Mesothelial cell of epicardium (in vitro differentiated cells): ENCODE data around the gene BHMT. TPM values are rescaled to one million over a fixed set of nuclear protein-coding genes. Genes with fewer than 3 reads are reported as not detected.
"Not testable (repeated sequence)": the region's sequence is repeated elsewhere in the genome, so short reads cannot be mapped to it uniquely, and the experiment has no call there.

Source experiments
- DNase-seq, 2 experiments: peaks; one replicate each; pipeline ENCODE4 v3.0.0; 2021; ENCODE audit warnings: low spot score in 2 of 2; ENCODE audit not compliant: unreplicated experiment in 2 of 2
- H3K27ac Mint-ChIP-seq: 2 replicates; pipeline ENCODE4 v1.8.0; 2021; ENCODE audit warnings: mixed read lengths
- H3K27me3 Mint-ChIP-seq: 2 replicates; pipeline ENCODE4 v1.8.0; 2021; ENCODE audit warnings: low read depth, mixed read lengths
- H3K36me3 Mint-ChIP-seq: 2 replicates; pipeline ENCODE4 v1.8.0; 2021; ENCODE audit warnings: mixed read lengths
- H3K4me1 Mint-ChIP-seq: 2 replicates; pipeline ENCODE4 v1.8.0; 2021; ENCODE audit warnings: mixed read lengths
- H3K4me3 Mint-ChIP-seq: 2 replicates; pipeline ENCODE4 v1.8.0; 2021; ENCODE audit warnings: mild to moderate bottlenecking, moderate library complexity, mixed read lengths
- H3K9me3 Mint-ChIP-seq: 2 replicates; pipeline ENCODE4 v1.8.0; 2021; ENCODE audit warnings: mixed read lengths
- total RNA-seq: library from RNA; stranded (reverse); gene quantifications from 3 replicates; pipeline ENCODE4 v1.2.1, GENCODE V29; 2021
- TF ChIP-seq, protein P1 (sequence below): fragments of 200-600 bp; sonication (generic); IDR thresholded peaks from one replicate; pipeline ENCODE4 v1.5.0; 2021; ENCODE audit warnings: antibody characterized with exemption; ENCODE audit not compliant: unreplicated experiment

The BHMT gene
- total RNA-seq, 1 donor from 2014 or later: not detected

DNA sequence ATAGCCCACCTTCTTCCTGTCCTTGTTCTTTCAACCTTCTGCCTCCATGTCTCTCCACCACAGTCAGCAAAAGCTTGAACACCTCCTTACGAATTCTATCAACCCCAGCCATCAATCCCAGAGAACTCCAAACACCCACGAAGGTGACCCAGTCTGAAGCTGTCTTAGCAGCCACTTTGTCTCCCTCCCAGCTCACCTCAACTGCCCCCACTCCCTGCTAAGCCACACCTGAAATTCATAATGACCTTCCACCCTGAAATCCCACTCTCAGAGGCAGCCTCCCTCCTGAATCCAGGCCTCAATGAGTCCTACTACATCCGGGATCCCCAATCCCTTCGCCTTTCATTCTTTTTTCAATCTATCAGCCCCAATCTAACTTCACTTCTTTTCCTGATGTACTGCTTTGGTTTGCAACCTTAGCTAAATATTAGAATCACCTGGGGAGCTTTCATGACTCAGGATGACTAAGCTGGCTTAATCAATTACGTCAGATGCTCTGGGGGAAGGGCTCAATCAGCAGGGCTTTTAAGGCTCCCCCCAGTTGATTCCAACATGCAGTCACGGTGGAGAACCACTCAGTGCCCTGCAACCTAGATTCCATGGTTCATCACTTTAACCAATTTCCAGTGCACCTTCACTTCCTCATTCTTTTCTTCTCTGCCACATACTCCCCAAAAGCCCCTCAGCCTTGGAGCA is 32.2 kb downstream of the BHMT start:
- DNase-seq: no peak
- Mint-ChIP-seq H3K27ac (no peak overlapping the region), H3K36me3 (no peaks in the 10 kb centered on the region), H3K4me1 (peaks cover 18% of the 10 kb centered on the region), H3K27me3 (no peaks in the 10 kb centered on the region), H3K9me3 (no peaks in the 10 kb centered on the region), H3K4me3 (no peak overlapping the region)
- TF ChIP-seq, protein P1, sequence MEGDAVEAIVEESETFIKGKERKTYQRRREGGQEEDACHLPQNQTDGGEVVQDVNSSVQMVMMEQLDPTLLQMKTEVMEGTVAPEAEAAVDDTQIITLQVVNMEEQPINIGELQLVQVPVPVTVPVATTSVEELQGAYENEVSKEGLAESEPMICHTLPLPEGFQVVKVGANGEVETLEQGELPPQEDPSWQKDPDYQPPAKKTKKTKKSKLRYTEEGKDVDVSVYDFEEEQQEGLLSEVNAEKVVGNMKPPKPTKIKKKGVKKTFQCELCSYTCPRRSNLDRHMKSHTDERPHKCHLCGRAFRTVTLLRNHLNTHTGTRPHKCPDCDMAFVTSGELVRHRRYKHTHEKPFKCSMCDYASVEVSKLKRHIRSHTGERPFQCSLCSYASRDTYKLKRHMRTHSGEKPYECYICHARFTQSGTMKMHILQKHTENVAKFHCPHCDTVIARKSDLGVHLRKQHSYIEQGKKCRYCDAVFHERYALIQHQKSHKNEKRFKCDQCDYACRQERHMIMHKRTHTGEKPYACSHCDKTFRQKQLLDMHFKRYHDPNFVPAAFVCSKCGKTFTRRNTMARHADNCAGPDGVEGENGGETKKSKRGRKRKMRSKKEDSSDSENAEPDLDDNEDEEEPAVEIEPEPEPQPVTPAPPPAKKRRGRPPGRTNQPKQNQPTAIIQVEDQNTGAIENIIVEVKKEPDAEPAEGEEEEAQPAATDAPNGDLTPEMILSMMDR: no peak

DNA sequence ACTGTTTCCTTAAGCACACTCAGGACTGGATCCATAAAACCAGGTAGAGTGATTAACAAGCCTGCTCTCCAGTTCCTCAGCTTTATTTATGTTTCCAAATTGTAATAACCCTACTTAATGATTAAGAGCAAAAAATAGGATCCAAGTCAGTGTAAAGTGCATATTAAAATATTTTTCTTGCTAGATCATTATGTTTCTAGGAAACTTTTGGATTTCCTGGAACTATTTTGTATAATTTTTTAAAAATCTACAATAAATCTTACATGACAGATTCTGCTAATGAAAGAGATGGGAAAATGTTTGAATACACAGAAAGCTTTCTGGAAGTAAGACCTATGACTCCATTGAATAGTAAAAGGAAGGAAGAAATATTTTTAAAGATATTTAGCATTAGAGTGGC is 35.5 kb downstream of the BHMT start:
- no peak overlapping the region for H3K4me3 Mint-ChIP-seq
- H3K4me1 Mint-ChIP-seq: peaks cover 30% of the 10 kb centered on the region

DNA sequence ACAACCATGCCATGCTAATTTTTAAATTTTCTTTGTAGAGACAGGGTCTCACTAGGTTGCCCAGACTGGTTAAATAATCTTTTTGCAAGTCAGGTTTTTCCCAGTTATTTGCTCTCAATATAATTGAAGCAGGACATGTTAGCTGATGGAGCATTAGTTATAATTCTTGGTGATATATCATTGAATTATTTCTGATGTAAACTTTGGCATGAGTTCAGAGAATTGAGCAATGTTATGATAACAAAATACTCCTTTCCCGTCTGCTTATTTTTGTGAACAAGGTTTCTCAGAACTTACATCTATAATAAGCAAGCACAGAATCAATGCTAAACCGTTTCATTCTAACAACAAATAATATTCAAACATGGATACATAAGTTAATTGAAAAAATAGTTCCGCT is 37.8 kb downstream of the BHMT start:
- no peak overlapping the region for H3K27ac Mint-ChIP-seq
- TF ChIP-seq, protein P1: no peak
- H3K4me1 Mint-ChIP-seq: peaks cover 21% of the 10 kb centered on the region
- H3K4me3 Mint-ChIP-seq: no peak overlapping the region
- no peaks in the 10 kb centered on the region for H3K9me3 Mint-ChIP-seq
- H3K36me3 Mint-ChIP-seq: no peaks in the 10 kb centered on the region
- no peak for DNase-seq
- H3K27me3 Mint-ChIP-seq: no peaks in the 10 kb centered on the region

More for the DNA sequence above, 35.5 kb downstream of the BHMT start:
- no peaks in the 10 kb centered on the region for H3K9me3 Mint-ChIP-seq
- H3K27ac Mint-ChIP-seq: no peak overlapping the region
- H3K27me3 Mint-ChIP-seq: no peaks in the 10 kb centered on the region
- no peaks in the 10 kb centered on the region for H3K36me3 Mint-ChIP-seq
- TF ChIP-seq, protein P1: no peak
- DNase-seq: no peak

DNA sequence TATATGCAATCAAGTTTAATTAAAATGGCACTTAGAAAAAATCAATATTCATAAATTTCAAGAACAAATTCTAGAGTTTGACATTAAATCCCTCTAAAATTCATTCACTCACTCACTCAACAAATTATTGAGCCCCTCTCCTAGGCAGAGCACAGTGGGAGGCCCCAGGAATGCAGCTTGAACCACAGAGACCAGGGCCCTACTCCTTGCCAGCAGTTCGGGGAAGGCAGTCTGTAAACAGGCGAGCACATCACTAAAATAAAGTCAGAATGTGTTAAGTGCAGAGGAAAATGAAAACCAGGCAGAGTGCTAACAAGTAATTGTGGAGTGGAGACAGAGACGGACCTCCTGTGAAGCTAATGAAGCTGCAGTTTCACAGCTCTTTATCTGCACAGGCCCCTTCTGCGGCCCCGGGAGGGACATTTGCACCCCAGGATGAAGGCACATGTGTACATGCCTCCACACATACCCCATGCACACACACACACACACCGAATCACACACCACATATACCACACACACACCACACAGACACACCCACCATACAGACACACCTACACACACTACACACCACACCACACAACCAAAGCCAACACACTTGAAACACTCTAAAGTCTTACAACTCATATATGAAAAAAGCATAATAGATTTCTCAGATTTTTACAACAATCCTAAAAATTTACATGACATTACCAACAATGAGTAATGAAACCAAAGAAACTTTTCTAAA is 40.5 kb downstream of the BHMT start:
- TF ChIP-seq, protein P1: no peak
- DNase-seq: no peak
- Mint-ChIP-seq H3K27ac (no peak overlapping the region), H3K9me3 (no peaks in the 10 kb centered on the region), H3K4me3 (no peak overlapping the region), H3K27me3 (no peaks in the 10 kb centered on the region), H3K36me3 (no peaks in the 10 kb centered on the region), H3K4me1 (peaks cover 12% of the 10 kb centered on the region)

DNA sequence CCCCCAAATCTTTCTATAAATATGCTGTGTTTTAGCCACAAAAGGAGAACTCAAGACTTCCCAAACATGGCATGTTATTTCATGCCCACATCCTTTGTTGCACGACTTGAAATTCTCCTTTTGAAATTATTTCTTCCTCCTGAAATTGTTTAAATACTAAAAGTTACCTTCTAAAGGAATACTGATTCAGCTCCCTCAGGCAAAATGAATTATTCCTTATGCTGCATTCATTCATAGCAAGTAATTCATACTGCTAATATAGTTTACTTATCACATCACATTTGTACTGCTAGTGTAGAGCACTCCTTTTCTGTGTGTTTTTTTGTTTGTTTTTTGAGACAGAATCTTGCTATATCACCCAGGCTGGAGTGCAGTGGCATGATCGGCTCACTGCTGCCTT is 45.7 kb downstream of the BHMT start:
- H3K4me3 Mint-ChIP-seq: no peak overlapping the region
- no peak overlapping the region for H3K27ac Mint-ChIP-seq
- no peaks in the 10 kb centered on the region for H3K4me1 Mint-ChIP-seq
- no peaks in the 10 kb centered on the region for H3K36me3 Mint-ChIP-seq
- DNase-seq: no peak
- TF ChIP-seq, protein P1: no peak
- H3K27me3 Mint-ChIP-seq: no peaks in the 10 kb centered on the region
- H3K9me3 Mint-ChIP-seq: no peaks in the 10 kb centered on the region

DNA sequence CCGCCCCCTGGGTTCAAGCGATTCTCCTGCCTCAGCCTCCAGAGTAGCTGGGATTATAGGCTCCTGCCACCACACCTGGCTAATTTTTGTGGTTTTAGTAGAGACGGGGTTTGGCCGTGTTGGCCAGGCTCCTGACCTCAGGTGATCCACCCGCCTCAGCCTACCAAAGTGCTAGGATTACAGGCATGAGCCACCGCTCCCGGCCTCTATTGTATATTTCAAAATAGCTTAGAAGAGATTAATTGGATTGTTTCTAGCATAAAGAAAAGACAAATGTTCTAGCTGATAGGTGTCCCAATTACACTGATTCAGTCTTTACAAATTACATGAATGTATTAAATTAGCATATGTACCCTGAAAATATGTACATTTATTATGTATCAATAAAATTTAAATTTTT is 50.0 kb downstream of the BHMT start:
- not testable (repeated sequence) for H3K27me3 Mint-ChIP-seq, H3K9me3 Mint-ChIP-seq, H3K36me3 Mint-ChIP-seq, H3K27ac Mint-ChIP-seq, H3K4me3 Mint-ChIP-seq, H3K4me1 Mint-ChIP-seq, DNase-seq
